COR-L47 (cell line): Measurements from ENCODE around the gene NLE1.
"Not testable (repeated sequence)": the region's sequence is repeated elsewhere in the genome, so short reads cannot be mapped to it uniquely, and the experiment has no call there.

Experiments used
- DNase-seq: peaks from one replicate; lab custom pipeline; 2025; lab: John Stamatoyannopoulos, UW

NLE1 gene

DNA sequence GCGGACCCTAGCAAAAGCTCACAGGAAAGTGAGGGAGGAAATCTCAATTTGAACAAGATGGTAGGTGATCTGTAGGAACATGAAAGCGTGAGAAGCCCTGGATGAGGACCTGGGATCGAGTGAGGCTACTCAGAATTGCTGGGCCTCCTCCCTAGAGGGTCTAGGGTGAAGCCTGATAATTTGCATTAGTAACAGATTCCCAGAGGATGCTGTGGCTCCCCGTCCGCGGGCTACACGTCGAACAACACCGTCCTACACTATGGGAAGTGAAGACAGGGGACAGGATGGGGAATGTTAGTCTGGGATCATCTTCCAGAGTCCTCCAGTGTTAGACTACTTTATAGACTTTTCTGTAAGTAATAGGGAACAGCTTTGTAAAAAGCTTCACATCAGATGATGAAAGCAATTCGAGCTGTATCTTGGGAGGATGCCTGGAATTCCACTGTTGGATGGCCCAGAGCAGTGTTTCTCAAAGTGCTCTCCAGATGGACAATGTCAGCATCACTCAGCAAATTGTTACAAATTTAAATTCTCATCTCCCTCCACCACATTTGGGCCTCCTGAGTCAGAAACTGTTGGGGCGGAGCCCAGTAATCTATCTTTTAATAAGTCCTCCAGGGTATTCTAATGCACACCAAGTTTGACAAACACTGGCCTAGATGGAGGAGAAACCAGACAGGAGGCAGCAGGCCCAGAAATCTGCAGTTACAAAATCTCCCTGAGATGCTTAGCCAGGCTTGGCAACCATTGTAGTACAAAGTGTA is 14.2 kb downstream of the NLE1 start:
- no peak for DNase-seq

DNA sequence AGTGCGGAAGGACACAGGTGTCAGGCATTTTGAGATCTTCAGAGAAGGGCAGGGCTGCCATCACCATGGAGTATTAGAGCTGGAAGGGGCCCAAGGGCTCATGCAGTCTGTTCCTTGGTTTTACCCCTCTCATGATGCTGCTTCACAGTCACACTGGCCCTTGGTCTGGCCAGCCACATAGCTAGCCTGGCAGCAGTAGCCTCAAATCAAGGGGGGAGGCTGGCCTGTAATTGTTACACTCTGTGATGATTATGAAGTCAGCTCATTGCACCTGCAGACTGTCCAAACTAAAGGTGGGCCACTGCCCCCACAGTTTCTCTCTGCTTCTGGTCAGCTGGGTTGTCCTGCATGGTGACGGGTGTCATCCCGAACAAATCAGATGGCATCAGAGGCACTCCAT is 20.8 kb downstream of the NLE1 start, which contains the start of gene FNDC8:
FNDC8 (plus strand) TSS at position 301 of the 400 bp plus-strand sequence; CDS start at position 380, 79 bp downstream.
- no peak for DNase-seq

DNA sequence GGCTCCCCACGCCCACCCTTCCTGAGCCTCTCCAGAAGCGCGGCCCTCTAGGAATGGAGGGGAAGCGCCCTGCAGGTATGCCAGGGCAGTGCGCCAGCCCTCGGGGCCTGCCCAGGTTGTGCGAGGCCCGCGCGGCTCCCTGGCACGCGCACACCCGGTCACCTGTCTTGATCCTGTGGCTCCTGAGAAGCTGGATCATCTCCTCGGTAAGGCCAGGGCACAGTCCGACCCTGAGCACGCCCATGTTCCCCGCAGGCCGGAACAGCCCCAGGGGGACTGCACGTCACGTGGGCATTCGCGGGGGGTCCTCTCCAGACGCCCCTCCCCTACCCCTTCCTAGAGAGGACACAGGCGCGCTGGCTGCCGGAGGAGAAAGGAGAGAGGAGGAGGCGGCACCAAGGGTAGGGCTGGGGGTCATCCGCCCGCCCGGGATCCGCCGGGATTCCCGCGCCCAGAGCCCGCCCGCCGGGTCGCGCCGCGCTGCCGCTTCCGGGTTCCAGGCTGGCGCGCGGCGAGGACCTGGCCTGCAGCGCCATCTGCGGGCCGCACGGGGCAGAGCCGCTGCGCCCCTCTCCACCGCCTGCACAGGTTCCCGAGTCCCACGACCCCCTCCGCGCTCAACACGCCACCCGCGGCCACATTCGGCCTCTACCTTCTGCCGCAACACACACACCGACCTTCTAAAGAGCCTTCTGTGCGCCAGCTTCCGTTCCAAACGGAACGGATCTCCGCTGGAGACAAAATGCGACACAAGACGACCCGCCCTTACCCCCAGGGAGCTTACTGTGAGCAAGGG is 22.5 kb downstream of the NLE1 start, which contains the start of gene RAD51D:
RAD51D (minus strand) TSS at position 491 of the 796 bp plus-strand sequence; CDS start at position 244, 247 bp downstream.
- peak; percentile 83 for DNase-seq

DNA sequence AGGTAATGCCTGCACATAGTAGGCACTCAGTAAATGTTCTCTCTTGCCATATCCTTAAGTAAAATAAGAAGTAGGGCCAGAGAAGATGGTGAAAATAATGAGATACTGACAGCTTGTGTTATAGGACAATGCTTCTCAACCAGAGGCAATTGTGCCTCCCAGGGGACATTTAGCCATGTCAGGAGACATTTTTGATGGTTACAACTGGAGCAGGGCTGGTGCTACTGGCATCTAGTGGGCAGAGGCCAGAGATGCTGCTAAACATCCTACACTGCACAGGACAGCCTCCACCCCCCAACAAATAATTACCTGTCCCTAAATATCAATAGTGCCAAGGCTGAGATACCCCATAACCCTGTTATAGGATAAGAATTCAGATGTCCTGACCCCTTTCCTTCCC is 24.1 kb downstream of the NLE1 start:
- DNase-seq, result peak; percentile 14

DNA sequence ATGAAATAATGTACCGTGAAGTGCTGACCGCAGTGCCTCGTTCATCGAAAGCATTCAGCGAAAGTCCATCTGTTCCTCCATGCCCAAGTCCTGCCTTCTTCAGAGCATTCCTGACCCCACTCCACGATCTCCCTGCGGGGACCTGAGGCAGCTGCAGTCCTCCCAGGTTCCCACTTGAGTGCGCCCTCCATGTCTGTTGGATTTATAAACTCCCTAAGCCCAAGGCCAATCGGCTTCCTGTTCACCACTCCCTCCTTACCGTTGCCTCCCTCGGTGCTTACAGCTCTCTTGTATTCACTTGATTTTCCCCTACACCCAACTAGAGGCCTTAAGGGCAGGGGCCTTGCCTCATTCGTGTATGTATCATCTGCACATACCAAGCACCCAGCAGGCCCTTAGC is 25.3 kb downstream of the NLE1 start:
- no peak for DNase-seq

GRCh38 chr17:35110791-35111190 is 31.3 kb downstream of the NLE1 start:
- DNase-seq, result not testable (repeated sequence)

DNA sequence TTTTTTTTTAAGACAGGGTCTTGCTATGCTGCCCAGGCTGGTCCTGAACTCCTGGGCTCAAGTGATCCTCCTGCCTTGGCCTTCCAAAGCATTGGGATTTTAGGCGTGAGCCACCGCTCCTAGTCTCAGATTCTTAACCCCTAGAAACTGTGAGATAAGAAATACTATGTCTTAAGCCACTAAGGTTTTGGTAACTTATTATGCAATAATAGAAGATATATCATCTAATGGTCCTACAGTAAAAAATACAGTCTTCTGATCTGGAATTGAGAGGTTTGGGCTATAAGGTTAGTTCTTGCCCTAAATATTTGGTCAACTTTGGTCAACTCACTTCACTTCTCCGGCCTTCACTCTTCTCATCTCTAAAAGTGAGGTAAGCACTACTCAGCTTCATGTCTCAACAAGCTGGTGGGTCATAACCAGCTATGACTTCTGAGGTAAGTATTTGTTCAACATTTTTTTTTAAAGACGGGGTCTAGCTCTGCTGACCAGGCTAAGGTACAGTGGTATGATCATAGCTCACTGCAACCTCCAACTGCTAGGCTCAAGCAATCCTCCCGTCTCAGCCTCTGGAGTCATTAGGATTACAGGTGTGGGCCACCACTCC is 37.2 kb downstream of the NLE1 start:
- DNase-seq, result no peak

GRCh38 chr17:35103271-35103670 is 38.8 kb downstream of the NLE1 start:
- no peak for DNase-seq

GRCh38 chr17:35101725-35102124 is 40.4 kb downstream of the NLE1 start:
- DNase-seq, result no peak

DNA sequence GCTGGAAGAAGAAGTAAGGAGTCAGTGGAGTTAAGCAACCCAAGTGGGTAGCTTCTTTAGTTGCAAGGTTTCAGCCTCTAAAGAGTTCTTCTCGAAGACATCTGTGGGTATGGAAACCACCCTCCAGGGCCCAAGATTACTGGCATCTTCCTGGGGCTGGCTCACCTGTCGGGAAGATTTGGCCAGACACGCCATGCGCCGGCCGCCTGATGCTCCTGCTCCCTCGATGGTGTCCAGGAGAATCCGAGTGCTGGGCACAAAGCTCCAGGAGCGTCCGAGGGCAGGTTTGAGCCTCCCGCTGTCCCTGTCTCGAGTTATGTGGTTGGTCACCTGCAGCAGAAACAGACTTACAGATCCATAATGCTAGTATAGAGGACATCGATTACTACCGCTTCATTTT is 41.1 kb downstream of the NLE1 start:
- no peak for DNase-seq

- DNase-seq, result peak; percentile 50
Measured at GRCh38 chr17:35099908-35100307, 42.2 kb downstream of the NLE1 start.

- no peak for DNase-seq
Measured at GRCh38 chr17:35097776-35098175, 44.3 kb downstream of the NLE1 start.

GRCh38 chr17:35095741-35096140 is 46.4 kb downstream of the NLE1 start:
- no peak for DNase-seq

GRCh38 chr17:35094902-35095301 is 47.2 kb downstream of the NLE1 start:
- no peak for DNase-seq

DNA sequence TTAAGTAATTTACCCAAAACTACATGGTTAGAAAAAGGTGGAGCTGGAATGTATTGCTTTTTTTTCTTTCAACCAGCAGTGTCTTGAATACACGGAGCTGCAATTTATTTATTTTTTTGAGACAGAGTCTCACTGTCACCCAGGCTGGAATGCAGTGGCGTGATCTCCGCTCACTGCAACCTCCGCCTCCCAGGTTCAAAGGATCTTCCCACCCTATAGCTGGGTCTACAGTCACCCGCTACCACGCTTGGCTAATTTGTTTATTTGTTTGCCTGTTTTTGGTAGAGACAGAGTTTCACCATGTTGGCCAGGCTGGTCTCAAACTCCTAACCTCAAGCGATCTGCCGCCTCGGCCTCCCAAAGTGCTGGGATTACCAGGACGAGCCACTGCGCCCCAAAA is 51.4 kb downstream of the NLE1 start:
- DNase-seq, result not testable (repeated sequence)

GRCh38 chr17:35089586-35090296 is 52.4 kb downstream of the NLE1 start:
- no peak for DNase-seq

GRCh38 chr17:35088881-35089585 is 53.1 kb downstream of the NLE1 start:
- peak; percentile 87 for DNase-seq

DNA sequence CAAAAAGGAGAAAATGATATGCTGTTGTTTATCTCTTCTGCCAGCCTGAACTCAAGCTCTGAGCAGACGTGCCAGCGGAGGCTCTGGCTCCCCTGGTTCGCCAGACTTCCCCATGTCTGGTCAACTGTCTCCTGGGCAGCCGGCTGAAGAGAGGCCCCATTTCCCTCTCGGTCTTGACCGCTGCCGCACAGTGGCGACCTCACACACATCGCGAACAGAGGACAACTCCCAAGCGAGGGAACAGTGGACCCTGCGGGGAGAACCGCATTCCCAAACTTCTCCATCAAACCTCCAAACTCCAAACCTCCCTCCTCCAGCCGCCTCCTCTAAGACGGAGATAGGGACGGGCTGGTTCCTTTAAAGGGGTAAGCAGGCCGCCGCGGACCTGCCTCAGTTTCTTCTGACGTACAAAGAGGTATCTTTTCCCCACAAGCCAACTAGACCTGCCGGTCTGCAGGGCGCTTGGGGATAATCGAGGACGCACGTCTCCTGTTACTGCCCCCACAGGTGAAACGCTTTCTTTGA is 53.7 kb downstream of the NLE1 start:
- no peak for DNase-seq

- DNase-seq, result no peak
Measured at GRCh38 chr17:35087731-35088355, 54.3 kb downstream of the NLE1 start.

- DNase-seq, result no peak
Measured at GRCh38 chr17:35086931-35087573, 55.1 kb downstream of the NLE1 start.
